Mucosa of descending colon (tissue), 3 donors: ENCODE measurements around the gene LAMA2. TPM values are rescaled to one million over a fixed set of nuclear protein-coding genes. Genes with fewer than 3 reads are reported as not detected.

Experiments
- ATAC-seq: fragments of 200-7000 bp; cut with Tn5 transposase; one replicate; pipeline ENCODE4 v1.9.1; 2020; ENCODE audit warnings: mild to moderate bottlenecking, moderate library complexity
- DNase-seq, 3 donors: peaks; one replicate each; pipeline ENCODE4 v3.0.0-alpha.2; 2020
- H3K36me3 ChIP-seq: fragments of 200-600 bp; one replicate; pipeline ENCODE4 v1.8.0; 2021; ENCODE audit warnings: low read depth, mild to moderate bottlenecking
- H3K4me1 ChIP-seq: fragments of 200-600 bp; one replicate; pipeline ENCODE4 v1.8.0; 2021; ENCODE audit warnings: low read depth, mild to moderate bottlenecking
- H3K4me3 ChIP-seq: fragments of 200-600 bp; one replicate; pipeline ENCODE4 v1.8.0; 2021; ENCODE audit warnings: mild to moderate bottlenecking
- H3K9me3 ChIP-seq: fragments of 200-600 bp; one replicate; pipeline ENCODE4 v1.8.0; 2021; ENCODE audit warnings: mild to moderate bottlenecking
- CTCF ChIP-seq: fragments of 200-600 bp; IDR thresholded peaks from one replicate; pipeline ENCODE4 v1.8.0; 2022; ENCODE audit warnings: antibody characterized with exemption, mild to moderate bottlenecking
- intact Hi-C, 2 donors: fragments of 100-400 bp; cut with DNase I in 1 of 2; cut with micrococcal nuclease in 1 of 2; formaldehyde crosslinking; loops; one replicate each; pipeline versions ENCODE4 v1.11.0 to v1.11.1; 2022; cut with DNase I, micrococcal nuclease
- total RNA-seq, 3 donors: library from RNA; stranded (reverse); fragmentation: NEBNext Ultra II Directional in 2 of 3; extraction: Animal tissue kit (Norgen Biotek cat#: 25700) in 2 of 3; gene quantifications; one replicate each; pipeline versions ENCODE4 v1.2.1 to v1.2.4, GENCODE V29; 2021 to 2023
- donor health status: DM: no; HTN: no; CAD: no; lungs with moderate emphysema.
- donor health status: DM: no; HTN: no; CAD: no.
- donor health status: DM: no; HTN: yes; CAD: no.

Gene LAMA2
- total RNA-seq, 3 donors from 2014 or later = 3.6 to 29.4 (median 18.4) TPM

- intact Hi-C loops = loop anchor here in 1 of 2 donors (10.0 kb wide), 1 partner anchor 71 kb away; no protein-coding TSS in a partner anchor
- no peak for TF ChIP-seq CTCF
- no peak for ATAC-seq
- Histone ChIP-seq H3K36me3 (no peaks in the 10 kb centered on the region), H3K4me3 (no peak overlapping the region), H3K4me1 (no peaks in the 10 kb centered on the region), H3K9me3 (no peaks in the 10 kb centered on the region)
- no peak for DNase-seq
These were observed 611.2 kb downstream of the LAMA2 start for GRCh38 chr6:129494099-129494498.

DNA sequence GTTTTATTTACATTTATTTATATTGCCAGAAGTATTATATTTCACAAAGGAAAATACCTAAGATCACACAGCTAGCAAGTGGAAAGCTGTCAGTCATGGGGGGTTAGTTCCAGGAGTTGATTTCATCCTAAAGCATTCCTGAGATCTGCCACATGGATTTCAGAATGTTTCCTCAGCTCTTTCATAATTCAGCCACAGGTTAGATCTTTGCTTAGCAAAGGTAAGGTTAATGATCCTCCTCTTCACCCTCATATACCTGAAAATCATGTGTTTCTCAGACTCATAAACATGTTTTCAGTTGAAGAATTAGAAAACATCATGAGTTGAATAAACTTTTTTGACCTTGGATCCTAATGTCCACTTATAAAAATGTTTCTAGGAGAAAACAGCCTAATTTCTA is 611.6 kb downstream of the LAMA2 start:
- Histone ChIP-seq H3K36me3 (no peaks in the 10 kb centered on the region), H3K4me3 (no peak overlapping the region), H3K9me3 (no peaks in the 10 kb centered on the region), H3K4me1 (no peaks in the 10 kb centered on the region)
- no peak for TF ChIP-seq CTCF
- no peak for DNase-seq
- intact Hi-C loops = loop anchor here in 1 of 2 donors (10.0 kb wide), 1 partner anchor 70 kb away; no protein-coding TSS in a partner anchor
- no peak for ATAC-seq

DNA sequence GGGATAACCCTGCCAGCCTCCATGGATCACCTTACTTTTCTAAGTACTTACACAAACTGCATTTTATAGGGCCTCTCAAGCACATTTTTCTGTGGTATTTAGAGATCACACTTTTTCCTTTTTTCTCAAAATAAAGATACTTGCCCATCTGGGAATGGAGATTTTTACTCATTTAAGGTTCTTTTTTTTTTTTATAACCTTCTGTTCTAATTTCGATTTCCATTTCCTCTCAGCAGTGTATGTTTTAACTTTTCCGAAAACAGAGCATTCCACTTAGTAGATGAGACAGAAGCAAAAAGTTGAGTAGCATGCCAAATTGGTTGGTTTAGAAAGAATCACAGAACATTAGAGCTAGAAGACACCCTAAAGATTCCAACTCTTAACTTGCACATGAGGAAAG is 612.7 kb downstream of the LAMA2 start:
- H3K36me3 ChIP-seq = no peaks in the 10 kb centered on the region
- no peaks in the 10 kb centered on the region for H3K4me1 ChIP-seq
- intact Hi-C loops = loop anchor here in 1 of 2 donors (10.0 kb wide), 1 partner anchor 69 kb away; no protein-coding TSS in a partner anchor
- no peaks in the 10 kb centered on the region for H3K9me3 ChIP-seq
- TF ChIP-seq CTCF = no peak
- no peak for DNase-seq
- ATAC-seq = no peak
- no peak overlapping the region for H3K4me3 ChIP-seq

DNA sequence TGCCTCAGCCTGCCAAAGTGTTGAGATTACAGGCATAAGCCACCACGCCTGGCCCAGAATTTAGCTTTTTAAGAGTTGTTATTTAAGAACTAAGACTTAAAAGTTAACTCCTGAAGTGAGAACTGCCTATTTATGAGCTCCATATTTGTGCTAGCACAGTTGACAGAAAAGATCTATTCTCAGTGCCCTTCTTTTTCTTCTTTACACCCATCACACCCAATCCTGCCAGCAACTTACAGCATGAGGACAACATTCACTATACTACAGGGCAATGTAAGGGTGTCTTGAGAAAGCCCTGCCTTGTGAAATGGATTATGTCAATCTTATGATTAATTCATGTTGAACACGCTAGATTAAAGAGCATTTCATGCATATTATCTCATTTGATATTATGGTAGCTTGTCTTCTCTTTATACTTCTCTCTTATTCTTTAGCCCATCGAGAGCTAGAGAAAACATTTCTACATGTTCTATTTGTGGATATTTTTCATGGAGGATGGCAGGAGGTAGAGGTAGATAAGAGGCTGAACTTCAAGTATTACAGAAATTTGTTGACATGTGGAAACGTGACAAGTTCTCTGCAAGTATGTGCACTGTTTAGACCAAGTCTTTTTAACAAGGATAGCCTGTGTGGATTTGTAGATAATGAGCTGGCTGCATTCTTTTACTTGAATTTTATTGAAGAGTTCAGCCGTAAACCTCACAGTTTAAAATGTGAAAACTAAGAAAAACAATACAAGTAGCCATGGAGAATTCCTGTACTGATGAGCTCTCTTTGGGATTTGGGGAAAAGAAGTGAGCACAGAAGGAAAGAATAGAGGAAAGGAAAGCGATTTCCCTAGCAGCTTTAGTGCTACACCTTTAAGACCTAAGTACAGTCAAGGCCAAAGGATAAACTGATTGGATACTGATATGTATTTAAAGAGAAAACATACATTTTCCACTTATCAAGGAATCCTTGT is 614.8 kb downstream of the LAMA2 start:
- Histone ChIP-seq H3K4me3 (no peak overlapping the region), H3K36me3 (no peaks in the 10 kb centered on the region), H3K9me3 (no peaks in the 10 kb centered on the region), H3K4me1 (no peaks in the 10 kb centered on the region)
- ATAC-seq (no peak), DNase-seq (no peak)
- intact Hi-C loops = loop anchor here in 1 of 2 donors (10.0 kb wide), 1 partner anchor 67 kb away; no protein-coding TSS in a partner anchor
- TF ChIP-seq CTCF = no peak

- TF ChIP-seq CTCF = no peak
- Histone ChIP-seq H3K9me3 (no peaks in the 10 kb centered on the region), H3K4me1 (no peaks in the 10 kb centered on the region), H3K36me3 (no peaks in the 10 kb centered on the region), H3K4me3 (no peak overlapping the region)
- DNase-seq (no peak), ATAC-seq (no peak)
- intact Hi-C loops = loop anchor here in 1 of 2 donors (10.0 kb wide), 1 partner anchor 66 kb away; no protein-coding TSS in a partner anchor
These were observed 615.6 kb downstream of the LAMA2 start for GRCh38 chr6:129498541-129498940.
